BLaER1 treated with 17β-estradiol and CSF1 and Interleukin-3, amounts not matched to agents 10 nM and 100 nM (cell line): ENCODE measurements around the gene CCDC57.

Source experiments
- H3K27ac ChIP-seq, 11 experiments: shearing (Covaris generic); formaldehyde crosslinking; 2 replicates each; pipeline ENCODE4 v1.8.1; 2022
- H3K27me3 ChIP-seq, 11 experiments: shearing (Covaris generic); formaldehyde crosslinking; 2 replicates each; pipeline ENCODE4 v1.8.1; 2022
- H3K36me3 ChIP-seq, 11 experiments: shearing (Covaris generic); formaldehyde crosslinking; 2 replicates each; pipeline ENCODE4 v1.8.1; 2022
- H3K4me1 ChIP-seq, 10 experiments: shearing (Covaris generic); formaldehyde crosslinking; 2 replicates each; pipeline ENCODE4 v1.8.1; 2022
- H3K4me2 ChIP-seq, 11 experiments: shearing (Covaris generic); formaldehyde crosslinking; 2 replicates each; pipeline ENCODE4 v1.8.1; 2022
- H3K4me3 ChIP-seq, 10 experiments: shearing (Covaris generic); formaldehyde crosslinking; 2 replicates each; pipeline ENCODE4 v1.8.1; 2022
- H3K9ac ChIP-seq, 11 experiments: shearing (Covaris generic); formaldehyde crosslinking; 2 replicates each; pipeline ENCODE4 v1.8.1; 2022
- H3K9me3 ChIP-seq, 11 experiments: shearing (Covaris generic); formaldehyde crosslinking; replicated peaks in 1 of 11; 2 replicates each; pipeline ENCODE4 v1.8.1; 2022
- H4K20me1 ChIP-seq, 11 experiments: shearing (Covaris generic); formaldehyde crosslinking; 2 replicates each; pipeline ENCODE4 v1.8.1; 2022
- Cebpa-rat ChIP-seq, 11 experiments: shearing (Covaris generic); IDR thresholded peaks; 2 replicates each; pipeline ENCODE4 v1.8.1; 2022

The CCDC57 gene

DNA sequence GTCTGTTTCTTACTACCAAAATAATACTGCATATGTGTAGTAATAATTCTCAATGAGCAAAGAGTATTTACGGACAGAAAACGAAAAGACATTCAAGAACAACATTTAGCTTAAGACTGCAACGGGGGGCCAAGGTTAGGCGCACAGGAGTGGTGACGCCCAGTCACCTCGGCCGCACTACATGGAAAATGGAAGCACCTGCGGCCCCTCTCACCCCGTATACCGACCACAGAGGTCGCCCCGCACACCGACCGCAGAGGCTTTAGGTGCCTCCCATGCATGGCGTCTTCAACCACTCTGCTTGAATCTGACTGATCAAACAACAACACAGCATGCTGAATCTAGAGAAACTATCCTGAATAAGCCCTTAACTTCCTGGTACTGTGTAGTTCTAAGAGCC is 26.4 kb downstream of the CCDC57 start:
- peaks cover 0 to 36% (median 27%) of the 10 kb centered on the region in 10 experiments; a peak in 15 of 20 replicates for H3K4me1 ChIP-seq
- no peaks in the 10 kb centered on the region; a peak in 1 of 22 replicates for H4K20me1 ChIP-seq
- no peak overlapping the region for H3K27ac ChIP-seq
- no peak for TF ChIP-seq Cebpa-rat (IDR thresholded peaks at IDR 0.05)
- H3K4me2 ChIP-seq, result no peak overlapping the region
- no peak overlapping the region for H3K9ac ChIP-seq
- no peaks in the 10 kb centered on the region for H3K9me3 ChIP-seq
- no peaks in the 10 kb centered on the region for H3K27me3 ChIP-seq
- H3K4me3 ChIP-seq, result no peak overlapping the region
- H3K36me3 ChIP-seq, result peaks cover 0 to 50% (median 12%) of the 10 kb centered on the region in 11 experiments; a peak in 14 of 22 replicates

DNA sequence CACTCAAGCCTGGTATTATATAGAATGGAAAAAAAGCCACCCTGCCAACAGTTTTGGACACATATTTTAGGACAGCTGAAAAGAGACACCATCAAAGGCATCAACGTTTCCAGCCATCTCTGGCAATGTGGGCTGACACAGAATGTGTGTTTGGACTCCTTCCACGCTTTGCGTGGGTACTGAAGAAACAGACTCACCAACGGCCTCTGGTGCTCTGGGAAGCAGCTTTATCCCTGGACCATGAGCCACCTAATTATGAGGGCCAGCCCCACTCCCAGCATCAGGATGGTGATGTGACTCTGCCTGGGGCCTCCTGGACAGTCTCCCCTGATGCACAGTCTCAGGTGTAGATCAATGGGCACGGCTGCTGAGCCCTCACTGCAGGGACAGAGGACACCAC is 27.9 kb downstream of the CCDC57 start:
- H3K4me2 ChIP-seq, result peak overlapping the region in 8 of 11 experiments; percentile 39 to 85 (median 63); a peak in 15 of 22 replicates
- H3K4me1 ChIP-seq, result peaks cover 0 to 39% (median 23%) of the 10 kb centered on the region in 10 experiments; a peak in 15 of 20 replicates
- no peaks in the 10 kb centered on the region for H3K9me3 ChIP-seq
- peak overlapping the region in 3 of 11 experiments; percentile 22 to 41 (median 25); a peak in 2 of 22 replicates for H3K27ac ChIP-seq
- peaks cover 4 to 56% (median 18%) of the 10 kb centered on the region in 11 experiments; a peak in 15 of 22 replicates for H3K36me3 ChIP-seq
- no peak for TF ChIP-seq Cebpa-rat (IDR thresholded peaks at IDR 0.05)
- 0 out of 22 replicates have a peak overlapping the region, but pooled peaks of 1 of the 11 experiments have one; percentile 8 for H3K9ac ChIP-seq
- H3K4me3 ChIP-seq, result no peak overlapping the region
- H3K27me3 ChIP-seq, result no peaks in the 10 kb centered on the region
- no peaks in the 10 kb centered on the region; a peak in 1 of 22 replicates for H4K20me1 ChIP-seq

DNA sequence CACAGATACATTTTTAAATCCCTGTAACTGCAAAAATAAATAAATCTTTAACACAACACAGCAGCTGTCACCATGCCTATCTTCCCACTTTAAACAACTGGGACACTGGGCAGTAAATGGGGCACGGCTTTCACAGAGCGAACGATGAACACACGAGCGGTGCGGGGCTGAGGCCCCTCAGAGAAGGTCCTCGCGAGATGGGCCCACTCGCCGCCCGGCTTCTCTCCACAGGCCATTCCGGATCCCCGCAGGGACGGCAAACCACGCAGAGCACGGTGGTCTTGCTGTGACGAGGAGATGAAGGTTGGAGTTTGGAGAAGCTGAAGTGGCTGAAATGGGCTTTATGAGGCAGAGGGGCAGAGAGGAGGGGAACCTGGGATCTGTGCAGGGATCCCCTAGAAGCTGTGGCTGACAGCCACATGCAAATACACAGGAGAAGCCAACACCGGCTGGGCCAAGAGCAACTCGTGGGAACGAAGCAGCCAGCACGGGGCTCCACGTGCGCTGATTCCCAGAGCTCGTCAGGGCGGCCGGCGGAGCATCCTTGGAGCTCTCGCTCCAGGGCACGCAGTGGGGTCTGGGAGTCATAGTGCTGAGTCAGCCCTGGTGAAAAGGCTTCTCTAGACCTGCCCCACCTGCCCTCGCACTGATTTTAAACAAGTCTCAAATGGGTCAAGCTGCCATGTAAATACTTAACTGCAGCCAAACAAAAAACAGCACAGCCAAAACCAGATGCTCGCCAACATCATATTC is 31.7 kb downstream of the CCDC57 start:
- Histone ChIP-seq H3K27ac (peak overlapping the region in 2 of 11 experiments; percentile 13 to 22; a peak in 1 of 22 replicates), H3K36me3 (peaks cover 4 to 58% (median 17%) of the 10 kb centered on the region in 11 experiments; a peak in 15 of 22 replicates), H3K4me3 (no peak overlapping the region), H3K9ac (no peak overlapping the region), H4K20me1 (peaks cover 0 to 7% (median 0%) of the 10 kb centered on the region in 11 experiments; a peak in 1 of 22 replicates), H3K27me3 (no peaks in the 10 kb centered on the region), H3K4me2 (no peak overlapping the region), H3K4me1 (peaks cover 0 to 74% (median 45%) of the 10 kb centered on the region in 10 experiments; a peak in 16 of 20 replicates), H3K9me3 (no peaks in the 10 kb centered on the region)
- TF ChIP-seq Cebpa-rat (IDR thresholded peaks at IDR 0.05), result no peak

DNA sequence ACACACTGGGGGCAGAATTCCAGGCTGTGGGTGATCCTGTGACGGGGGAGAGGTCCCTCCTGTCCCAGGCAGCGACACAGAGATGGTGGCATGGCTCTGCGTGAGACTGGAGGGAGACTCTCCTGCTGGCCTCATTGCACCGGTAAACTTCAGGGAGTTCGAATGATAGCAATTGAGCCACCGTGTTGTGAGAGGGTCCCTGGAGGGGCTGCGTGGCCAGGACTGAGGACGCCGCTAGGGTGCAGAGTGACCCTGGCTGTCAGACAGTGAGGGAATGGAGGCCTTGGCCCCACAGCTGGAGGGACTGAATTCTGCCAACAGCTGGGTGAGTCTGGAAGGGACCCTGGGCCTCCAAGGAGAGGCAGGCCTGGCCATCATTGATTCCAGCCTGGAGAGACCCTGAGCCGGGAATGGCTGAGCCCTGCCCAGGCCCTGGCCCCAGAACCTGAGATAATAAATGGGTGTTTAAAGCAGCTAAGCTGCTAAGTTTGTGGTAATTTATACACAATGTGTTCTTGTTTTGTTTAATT is 32.6 kb downstream of the CCDC57 start:
- H3K4me3 ChIP-seq, result no peak overlapping the region
- H4K20me1 ChIP-seq, result peaks cover 0 to 7% (median 0%) of the 10 kb centered on the region in 11 experiments; a peak in 1 of 22 replicates
- peaks cover 4 to 62% (median 14%) of the 10 kb centered on the region in 11 experiments; a peak in 15 of 22 replicates for H3K36me3 ChIP-seq
- no peaks in the 10 kb centered on the region for H3K27me3 ChIP-seq
- peak overlapping the region in 3 of 11 experiments; percentile 31 to 50 (median 37); a peak in 5 of 22 replicates for H3K27ac ChIP-seq
- TF ChIP-seq Cebpa-rat (IDR thresholded peaks at IDR 0.05), result no peak
- peak overlapping the region in 2 of 11 experiments; percentile 18 to 23; a peak in 4 of 22 replicates for H3K4me2 ChIP-seq
- H3K4me1 ChIP-seq, result peaks cover 0 to 71% (median 43%) of the 10 kb centered on the region in 10 experiments; a peak in 16 of 20 replicates
- H3K9me3 ChIP-seq, result no peaks in the 10 kb centered on the region
- peak overlapping the region in 1 of 11 experiments; percentile 32; a peak in 1 of 22 replicates for H3K9ac ChIP-seq

DNA sequence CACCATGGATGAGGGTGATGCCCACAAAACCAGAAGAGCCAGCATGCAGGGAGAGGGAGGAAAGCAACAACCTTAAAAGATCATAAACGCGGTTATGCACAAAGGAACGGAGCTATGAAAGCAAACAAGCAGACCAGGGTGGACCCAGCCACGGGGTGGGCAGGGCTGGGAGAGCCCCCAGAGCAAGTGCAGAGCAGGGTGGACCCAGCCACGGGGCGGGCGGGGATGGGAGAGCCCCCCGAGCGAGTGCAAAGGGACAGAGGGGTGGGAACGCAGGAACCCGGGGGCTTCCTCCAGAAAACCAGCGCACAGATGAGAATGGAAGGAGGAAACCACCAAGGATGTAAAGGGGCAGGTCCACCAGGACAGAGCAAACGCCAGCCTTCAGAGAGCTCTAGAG is 33.2 kb downstream of the CCDC57 start:
- Histone ChIP-seq H3K9me3 (no peaks in the 10 kb centered on the region), H3K4me3 (no peak overlapping the region), H3K27me3 (no peaks in the 10 kb centered on the region), H3K9ac (peak overlapping the region in 1 of 11 experiments; percentile 32; a peak in 1 of 22 replicates), H3K4me2 (peak overlapping the region in 3 of 11 experiments; percentile 2 to 75 (median 23); a peak in 2 of 22 replicates), H3K27ac (peak overlapping the region in 3 of 11 experiments; percentile 37 to 77 (median 50); a peak in 4 of 22 replicates), H3K36me3 (peaks cover 0 to 59% (median 11%) of the 10 kb centered on the region in 11 experiments; a peak in 14 of 22 replicates), H3K4me1 (peaks cover 0 to 65% (median 37%) of the 10 kb centered on the region in 10 experiments; a peak in 16 of 20 replicates), H4K20me1 (peaks cover 0 to 7% (median 0%) of the 10 kb centered on the region in 11 experiments; a peak in 1 of 22 replicates)
- TF ChIP-seq Cebpa-rat (IDR thresholded peaks at IDR 0.05), result no peak

DNA sequence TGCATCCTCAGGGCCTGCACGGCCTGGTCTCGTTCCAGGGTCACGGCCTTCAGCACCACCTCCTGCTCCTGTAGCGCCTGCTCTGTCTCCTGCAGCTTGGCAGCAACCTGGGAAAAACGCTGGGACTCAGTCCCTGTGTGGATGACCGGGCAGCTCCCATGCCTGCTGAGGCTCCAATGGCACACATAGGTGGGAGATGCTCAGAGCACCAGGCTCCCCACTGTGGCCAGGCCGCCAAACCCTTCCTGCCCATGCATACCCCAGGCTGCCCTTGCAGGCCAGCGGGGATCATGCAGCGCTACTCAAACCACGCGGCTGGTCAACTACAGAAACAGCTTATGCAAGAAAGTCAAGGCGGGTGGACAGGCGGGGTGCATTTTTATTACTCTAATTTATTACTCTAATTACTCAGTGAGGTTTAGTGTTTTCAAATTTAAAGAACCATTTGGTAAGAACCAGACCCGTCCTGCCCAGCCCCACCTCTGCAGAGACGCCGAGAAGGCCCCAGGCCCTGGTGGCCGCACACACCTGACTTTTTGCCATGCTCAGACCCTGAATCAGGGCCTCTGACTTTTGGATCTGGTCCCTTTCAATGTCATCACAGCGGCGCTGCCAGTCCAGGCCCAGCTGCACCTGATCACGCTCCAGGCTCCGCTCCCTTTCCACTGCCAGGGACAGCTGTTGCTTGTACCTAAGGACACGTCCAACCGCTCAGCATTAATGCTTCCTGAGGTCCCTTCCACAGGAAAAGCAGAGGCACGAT is 34.0 kb downstream of the CCDC57 start:
- no peaks in the 10 kb centered on the region for H3K9me3 ChIP-seq
- H3K4me1 ChIP-seq, result peaks cover 0 to 62% (median 30%) of the 10 kb centered on the region in 10 experiments; a peak in 16 of 20 replicates
- H3K9ac ChIP-seq, result peak overlapping the region in 2 of 11 experiments; percentile 14 to 58; a peak in 2 of 22 replicates
- TF ChIP-seq Cebpa-rat (IDR thresholded peaks at IDR 0.05), result no peak
- peak overlapping the region in 4 of 11 experiments; percentile 71 to 77 (median 76); a peak in 6 of 22 replicates for H3K27ac ChIP-seq
- H3K27me3 ChIP-seq, result no peaks in the 10 kb centered on the region
- peak overlapping the region in 6 of 11 experiments; percentile 2 to 75 (median 59); a peak in 7 of 22 replicates for H3K4me2 ChIP-seq
- no peak overlapping the region for H3K4me3 ChIP-seq
- peaks cover 0 to 54% (median 10%) of the 10 kb centered on the region in 11 experiments; a peak in 14 of 22 replicates for H3K36me3 ChIP-seq
- H4K20me1 ChIP-seq, result peaks cover 0 to 11% (median 0%) of the 10 kb centered on the region in 11 experiments; a peak in 1 of 22 replicates

DNA sequence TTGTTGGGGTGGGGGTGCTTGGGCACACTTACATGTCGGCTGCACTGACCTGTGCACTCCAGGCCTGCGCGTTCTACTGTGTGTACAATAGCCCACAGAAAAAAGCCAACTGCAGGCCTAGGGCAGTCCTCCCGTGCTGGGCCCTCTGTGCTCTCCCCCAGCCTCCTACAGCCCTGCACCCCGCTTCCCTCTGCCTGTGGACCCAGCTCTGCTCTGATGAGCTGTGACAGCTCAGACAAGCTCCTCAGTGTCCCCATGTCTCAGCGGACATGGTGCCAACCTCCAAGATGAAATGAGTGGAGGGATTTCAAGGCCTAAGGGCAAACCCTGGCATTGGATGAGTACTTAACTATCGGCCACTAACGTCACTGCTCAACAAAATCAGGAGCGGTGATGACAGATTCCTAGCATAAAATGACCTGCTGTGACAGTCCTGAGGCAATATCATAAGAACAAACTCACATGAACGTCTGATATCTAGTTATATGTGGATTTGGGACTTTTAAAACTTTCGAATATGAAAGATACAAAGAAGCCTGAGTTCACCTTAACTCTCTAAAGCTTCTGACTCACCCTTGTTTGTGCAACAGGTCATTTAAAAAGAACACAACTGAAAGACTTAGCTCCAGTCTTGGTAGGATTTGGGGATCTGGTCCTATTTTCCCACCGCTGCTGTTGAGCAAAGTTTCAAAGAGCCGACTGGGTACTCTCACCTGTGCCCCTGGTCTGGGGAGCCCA is 34.7 kb downstream of the CCDC57 start:
- Histone ChIP-seq H3K4me1 (peaks cover 0 to 58% (median 24%) of the 10 kb centered on the region in 10 experiments; a peak in 16 of 20 replicates), H3K9me3 (no peaks in the 10 kb centered on the region), H3K27ac (peak overlapping the region in 7 of 11 experiments; percentile 10 to 77 (median 71); a peak in 11 of 22 replicates), H3K36me3 (peaks cover 0 to 46% (median 9%) of the 10 kb centered on the region in 11 experiments; a peak in 14 of 22 replicates), H3K27me3 (no peaks in the 10 kb centered on the region), H4K20me1 (peaks cover 0 to 11% (median 0%) of the 10 kb centered on the region in 11 experiments; a peak in 1 of 22 replicates), H3K4me2 (peak overlapping the region in 9 of 11 experiments; percentile 52 to 75 (median 65); a peak in 17 of 22 replicates), H3K4me3 (no peak overlapping the region), H3K9ac (peak overlapping the region in 6 of 11 experiments; percentile 14 to 67 (median 52); a peak in 8 of 22 replicates)
- TF ChIP-seq Cebpa-rat (IDR thresholded peaks at IDR 0.05), result no peak
